GM23338 (cell line): ENCODE measurements around the gene HBD. TPM values are rescaled to one million over a fixed set of nuclear protein-coding genes. Genes with fewer than 3 reads are reported as not detected.

ENCODE experiments used
- ATAC-seq: fragments of 200-7000 bp; cut with Tn5 transposase; 3 replicates; pipeline ENCODE4 v1.9.1; 2020
- DNase-seq: peaks from one replicate; pipeline ENCODE4 v3.0.0-alpha.2; 2015; ENCODE audit warnings: low spot score
- H2AFZ ChIP-seq: fragments of 200-600 bp; sonication (generic); 2 replicates; pipeline ENCODE4 v1.8.0; 2016; ENCODE audit warnings: antibody characterized with exemption, mild to moderate bottlenecking, moderate library complexity
- H3F3A ChIP-seq: fragments of 200-600 bp; sonication (generic); replicated peaks from 2 replicates; pipeline ENCODE4 v1.8.0; 2017; ENCODE audit warnings: antibody characterized with exemption, mixed run types, low read depth
- H3K27ac ChIP-seq: fragments of 200-600 bp; sonication (generic); 2 replicates; pipeline ENCODE4 v1.6.1; 2016; ENCODE audit warnings: low read depth
- H3K27me3 ChIP-seq: fragments of 200-600 bp; sonication (generic); 2 replicates; pipeline ENCODE4 v1.8.0; 2016; ENCODE audit warnings: mild to moderate bottlenecking, mixed run types, moderate library complexity; ENCODE audit not compliant: insufficient read depth
- H3K36me3 ChIP-seq: fragments of 200-600 bp; sonication (generic); 2 replicates; pipeline ENCODE4 v1.8.0; 2016; ENCODE audit warnings: mild to moderate bottlenecking; ENCODE audit not compliant: insufficient read depth
- H3K4me1 ChIP-seq: fragments of 200-600 bp; sonication (generic); 2 replicates; pipeline ENCODE4 v1.8.0; 2016; ENCODE audit warnings: mild to moderate bottlenecking, moderate library complexity; ENCODE audit not compliant: insufficient read depth
- H3K4me2 ChIP-seq: fragments of 200-600 bp; sonication (generic); 2 replicates; pipeline ENCODE4 v1.7.1; 2017; ENCODE audit warnings: mixed run types
- H3K4me3 ChIP-seq: fragments of 200-600 bp; sonication (generic); 2 replicates; pipeline ENCODE4 v1.6.1; 2016; ENCODE audit warnings: mixed run types
- H3K79me2 ChIP-seq: fragments of 200-600 bp; sonication (generic); replicated peaks from 2 replicates; pipeline ENCODE4 v1.8.0; 2017; ENCODE audit warnings: mild to moderate bottlenecking; ENCODE audit not compliant: insufficient read depth
- H3K9me2 ChIP-seq: fragments of 200-600 bp; sonication (generic); 2 replicates; pipeline ENCODE4 v1.8.0; 2017; ENCODE audit not compliant: insufficient read depth
- H4K20me1 ChIP-seq: fragments of 200-600 bp; sonication (generic); replicated peaks from 2 replicates; pipeline ENCODE4 v1.8.0; 2017; ENCODE audit warnings: mild to moderate bottlenecking; ENCODE audit not compliant: insufficient read depth
- H3K27ac Mint-ChIP-seq: 2 replicates; pipeline ENCODE4 v1.8.0; 2020; ENCODE audit warnings: inconsistent platforms, mild to moderate bottlenecking, moderate library complexity, mixed read lengths
- H3K27me3 Mint-ChIP-seq: 3 replicates; pipeline ENCODE4 v1.8.0; 2022; ENCODE audit warnings: low read depth, mild to moderate bottlenecking, moderate library complexity, mixed read lengths, inconsistent platforms; ENCODE audit not compliant: insufficient read depth, poor library complexity
- H3K36me3 Mint-ChIP-seq: 3 replicates; pipeline ENCODE4 v1.8.0; 2021; ENCODE audit warnings: low read depth, mild to moderate bottlenecking, inconsistent platforms, moderate library complexity, mixed read lengths
- H3K4me1 Mint-ChIP-seq: 3 replicates; pipeline ENCODE4 v1.8.0; 2020; ENCODE audit warnings: mild to moderate bottlenecking, inconsistent platforms, mixed read lengths
- H3K4me3 Mint-ChIP-seq: 3 replicates; pipeline ENCODE4 v1.8.0; 2021; ENCODE audit warnings: moderate library complexity, mild to moderate bottlenecking, inconsistent platforms, mixed read lengths
- H3K9me3 Mint-ChIP-seq: 3 replicates; pipeline ENCODE4 v1.8.0; 2020; ENCODE audit warnings: moderate library complexity, mild to moderate bottlenecking, inconsistent platforms, mixed read lengths
- CREB1 ChIP-seq: fragments of 250-450 bp; sonication (Bioruptor Pico); IDR thresholded peaks from 2 replicates; pipeline ENCODE4 v1.5.0; 2020; ENCODE audit warnings: low read depth, mild to moderate bottlenecking, moderate library complexity
- ETS1 ChIP-seq: IDR thresholded peaks from 2 replicates; pipeline ENCODE4 v1.6.1; 2016; ENCODE audit warnings: antibody characterized with exemption
- EZH2 ChIP-seq: fragments of 200-600 bp; sonication (generic); IDR thresholded peaks from one replicate; pipeline ENCODE4 v1.8.0; 2017; ENCODE audit warnings: antibody characterized with exemption, mild to moderate bottlenecking, low read depth; ENCODE audit not compliant: unreplicated experiment
- EZH2phosphoT487 ChIP-seq: fragments of 200-600 bp; sonication (generic); IDR thresholded peaks from one replicate; pipeline ENCODE4 v1.8.1; 2018; ENCODE audit warnings: antibody characterized with exemption; ENCODE audit not compliant: unreplicated experiment
- JUNB ChIP-seq: IDR thresholded peaks from one replicate; pipeline ENCODE4 v1.6.1; 2016; ENCODE audit warnings: antibody characterized with exemption; ENCODE audit not compliant: unreplicated experiment
- POLR2AphosphoS5 ChIP-seq: IDR thresholded peaks from 2 replicates; pipeline ENCODE4 v1.6.1; 2016; ENCODE audit warnings: antibody characterized with exemption, low read depth
- REST ChIP-seq: IDR thresholded peaks from one replicate; pipeline ENCODE4 v1.6.1; 2018; ENCODE audit warnings: antibody characterized with exemption; ENCODE audit not compliant: unreplicated experiment
- STAT1 ChIP-seq: IDR thresholded peaks from one replicate; pipeline ENCODE4 v1.6.1; 2016; ENCODE audit warnings: antibody characterized with exemption; ENCODE audit not compliant: unreplicated experiment
- ZNF331 ChIP-seq: fragments of 250-450 bp; sonication (Bioruptor Pico); IDR thresholded peaks from 2 replicates; pipeline ENCODE4 v1.5.0; 2020; ENCODE audit warnings: low read depth, mild to moderate bottlenecking, moderate library complexity
- polyA plus RNA-seq: library from polyadenylated mRNA; unstranded; fragments of >200 nt; fragmentation: Nextera tagmentation; extraction: Ambion mirVana; gene quantifications from 2 replicates; pipeline ENCODE4 v1.2.1, GENCODE V29; 2016
- total RNA-seq: library from RNA; depleted of rRNA; stranded (reverse); fragments of >200 nt; shearing (Covaris generic); gene quantifications from 2 replicates; pipeline ENCODE4 v1.2.3, GENCODE V29; 2014
- TF ChIP-seq, protein P1 (sequence below), 2 experiments: fragments of 200-600 bp in 1 of 2; sonication (generic) in 1 of 2; conservative IDR thresholded peaks; 2 replicates each; pipeline versions ENCODE4 v1.5.1 to v1.6.1; 2016 to 2017; ENCODE audit warnings: antibody characterized with exemption in 2 of 2, low read depth in 2 of 2, mild to moderate bottlenecking in 2 of 2, moderate library complexity in 1 of 2

The HBD gene
- total and polyA plus RNA-seq, 2 experiments from 2014 or later: not detected

- Histone ChIP-seq H3K79me2 (no peaks in the 10 kb centered on the region), H2AFZ (no peak within 1 kb of the TSS), H3K27me3 (no peaks in the 10 kb centered on the region), H3F3A (no peaks in the 10 kb centered on the region), H3K36me3 (no peaks in the 10 kb centered on the region), H3K4me2 (no peak within 1 kb of the TSS), H3K4me1 (no peaks in the 10 kb centered on the region), H3K4me3 (no peak within 1 kb of the TSS), H4K20me1 (no peaks in the 10 kb centered on the region), H3K27ac (no peak within 1 kb of the TSS), H3K9me2 (no peaks in the 10 kb centered on the region)
- ATAC-seq: no peak
- no peak for TF ChIP-seq ETS1
- no peak for TF ChIP-seq JUNB
- no peak for TF ChIP-seq CREB1 (CRISPR knock-in tag)
- no peak for TF ChIP-seq REST
- H3K27me3 Mint-ChIP-seq: no peaks in the 10 kb centered on the region
- no peaks in the 10 kb centered on the region for H3K9me3 Mint-ChIP-seq
- H3K27ac Mint-ChIP-seq: no peak within 1 kb of the TSS
- H3K4me1 Mint-ChIP-seq: peaks cover 10% of the 10 kb centered on the region; the same call in 2 of the 3 replicates
- H3K4me3 Mint-ChIP-seq: no peak within 1 kb of the TSS
- H3K36me3 Mint-ChIP-seq: no peaks in the 10 kb centered on the region
- no peak for DNase-seq
Observed at GRCh38 chr11:5269715-5270147, 35.4 kb upstream of the HBD start, which contains the start of gene HBE1. HBE1 (minus strand) TSS chr11:5269945; CDS start chr11:5269890, 55 bp downstream.

GRCh38 chr11:5267033-5267563, 32.8 kb upstream of the HBD start:
- no peak for ATAC-seq
- TF ChIP-seq POLR2AphosphoS5: no peak
- TF ChIP-seq EZH2: no peak
- TF ChIP-seq STAT1: no peak
- no peak for TF ChIP-seq REST
- TF ChIP-seq, protein P1, sequence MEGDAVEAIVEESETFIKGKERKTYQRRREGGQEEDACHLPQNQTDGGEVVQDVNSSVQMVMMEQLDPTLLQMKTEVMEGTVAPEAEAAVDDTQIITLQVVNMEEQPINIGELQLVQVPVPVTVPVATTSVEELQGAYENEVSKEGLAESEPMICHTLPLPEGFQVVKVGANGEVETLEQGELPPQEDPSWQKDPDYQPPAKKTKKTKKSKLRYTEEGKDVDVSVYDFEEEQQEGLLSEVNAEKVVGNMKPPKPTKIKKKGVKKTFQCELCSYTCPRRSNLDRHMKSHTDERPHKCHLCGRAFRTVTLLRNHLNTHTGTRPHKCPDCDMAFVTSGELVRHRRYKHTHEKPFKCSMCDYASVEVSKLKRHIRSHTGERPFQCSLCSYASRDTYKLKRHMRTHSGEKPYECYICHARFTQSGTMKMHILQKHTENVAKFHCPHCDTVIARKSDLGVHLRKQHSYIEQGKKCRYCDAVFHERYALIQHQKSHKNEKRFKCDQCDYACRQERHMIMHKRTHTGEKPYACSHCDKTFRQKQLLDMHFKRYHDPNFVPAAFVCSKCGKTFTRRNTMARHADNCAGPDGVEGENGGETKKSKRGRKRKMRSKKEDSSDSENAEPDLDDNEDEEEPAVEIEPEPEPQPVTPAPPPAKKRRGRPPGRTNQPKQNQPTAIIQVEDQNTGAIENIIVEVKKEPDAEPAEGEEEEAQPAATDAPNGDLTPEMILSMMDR (conservative IDR thresholded peaks at IDR 0.05; ENCODE audit: low read depth in 2 of 2): no peak
- no peak for TF ChIP-seq ZNF331 (CRISPR knock-in tag)
- TF ChIP-seq EZH2phosphoT487: no peak

More at GRCh38 chr11:5267033-5267563, 32.8 kb upstream of the HBD start:
- Histone ChIP-seq H3K4me1 (no peaks in the 10 kb centered on the region), H3K27ac (no peak overlapping the region), H3K79me2 (no peaks in the 10 kb centered on the region), H3K4me2 (no peak overlapping the region), H3K27me3 (no peaks in the 10 kb centered on the region), H3K4me3 (no peak overlapping the region), H2AFZ (no peak overlapping the region), H4K20me1 (no peaks in the 10 kb centered on the region), H3K36me3 (no peaks in the 10 kb centered on the region), H3K9me2 (no peaks in the 10 kb centered on the region), H3F3A (no peaks in the 10 kb centered on the region)
- H3K27me3 Mint-ChIP-seq: peaks cover 2% of the 10 kb centered on the region
- H3K27ac Mint-ChIP-seq: no peak overlapping the region
- H3K4me3 Mint-ChIP-seq: no peak overlapping the region
- no peak for DNase-seq
- H3K9me3 Mint-ChIP-seq: peaks cover 4% of the 10 kb centered on the region; the same call in 2 of the 3 replicates
- H3K36me3 Mint-ChIP-seq: no peaks in the 10 kb centered on the region
- H3K4me1 Mint-ChIP-seq: peaks cover 5% of the 10 kb centered on the region; the same call in 2 of the 3 replicates
